ENCODE measurements around the gene ZNF746.

DNA sequence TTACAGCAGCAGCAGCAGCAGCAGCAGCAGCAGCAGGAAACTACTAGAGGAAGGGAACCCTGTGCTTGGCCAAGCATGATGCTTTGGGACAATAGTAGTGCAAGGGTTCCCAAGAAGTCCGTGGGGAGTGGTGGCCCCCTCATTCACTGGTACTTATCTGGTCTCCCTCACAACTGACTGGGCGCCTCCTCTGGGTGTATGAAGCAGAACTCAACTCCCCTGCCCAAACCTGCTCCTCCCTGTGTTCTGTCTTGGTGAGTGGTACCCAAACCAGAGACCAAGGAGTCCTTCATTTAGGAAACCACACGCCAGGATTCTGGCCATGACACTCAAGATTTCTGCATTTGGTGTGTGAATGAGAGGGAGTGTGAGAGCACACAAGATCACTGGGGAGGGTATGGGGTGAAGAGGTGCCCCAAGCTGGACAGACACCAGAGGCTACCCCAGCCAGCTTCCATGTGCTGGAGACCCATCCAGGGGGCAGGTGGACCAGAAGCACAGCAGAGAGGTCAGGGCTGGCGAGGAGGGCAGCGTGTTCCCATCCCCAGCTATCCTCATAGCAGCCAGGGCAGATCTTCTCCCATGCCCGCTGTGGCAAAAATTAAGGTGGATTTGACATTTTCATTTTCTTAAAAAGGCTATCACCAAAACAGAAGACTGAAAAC is 26.2 kb downstream of the ZNF746 start:
- no peak for TF ChIP-seq TCF3 (IDR thresholded peaks at IDR 0.05; ENCODE audit: borderline replicate concordance, insufficient read depth, low read depth, low read length)
- TF ChIP-seq, protein P1, sequence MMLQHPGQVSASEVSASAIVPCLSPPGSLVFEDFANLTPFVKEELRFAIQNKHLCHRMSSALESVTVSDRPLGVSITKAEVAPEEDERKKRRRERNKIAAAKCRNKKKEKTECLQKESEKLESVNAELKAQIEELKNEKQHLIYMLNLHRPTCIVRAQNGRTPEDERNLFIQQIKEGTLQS (IDR thresholded peaks at IDR 0.05; ENCODE audit: borderline replicate concordance, extremely low read depth, low read depth, low read length): no peak
- TF ChIP-seq, protein P2, sequence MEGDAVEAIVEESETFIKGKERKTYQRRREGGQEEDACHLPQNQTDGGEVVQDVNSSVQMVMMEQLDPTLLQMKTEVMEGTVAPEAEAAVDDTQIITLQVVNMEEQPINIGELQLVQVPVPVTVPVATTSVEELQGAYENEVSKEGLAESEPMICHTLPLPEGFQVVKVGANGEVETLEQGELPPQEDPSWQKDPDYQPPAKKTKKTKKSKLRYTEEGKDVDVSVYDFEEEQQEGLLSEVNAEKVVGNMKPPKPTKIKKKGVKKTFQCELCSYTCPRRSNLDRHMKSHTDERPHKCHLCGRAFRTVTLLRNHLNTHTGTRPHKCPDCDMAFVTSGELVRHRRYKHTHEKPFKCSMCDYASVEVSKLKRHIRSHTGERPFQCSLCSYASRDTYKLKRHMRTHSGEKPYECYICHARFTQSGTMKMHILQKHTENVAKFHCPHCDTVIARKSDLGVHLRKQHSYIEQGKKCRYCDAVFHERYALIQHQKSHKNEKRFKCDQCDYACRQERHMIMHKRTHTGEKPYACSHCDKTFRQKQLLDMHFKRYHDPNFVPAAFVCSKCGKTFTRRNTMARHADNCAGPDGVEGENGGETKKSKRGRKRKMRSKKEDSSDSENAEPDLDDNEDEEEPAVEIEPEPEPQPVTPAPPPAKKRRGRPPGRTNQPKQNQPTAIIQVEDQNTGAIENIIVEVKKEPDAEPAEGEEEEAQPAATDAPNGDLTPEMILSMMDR (IDR thresholded peaks at IDR 0.05 in 2 of 3, conservative IDR thresholded peaks at IDR 0.05 in 1 of 3; ENCODE audit: control insufficient read depth in 2 of 3, extremely low read depth in 1 of 3, insufficient read depth in 1 of 3, low read depth in 3 of 3, low read length in 3 of 3): no peak
